Stimulated activated CD8-positive, alpha-beta memory T cell treated with anti-CD3 and anti-CD28 coated beads, Interleukin-7, amount 100 ng/mL, for 24 hours (primary cell): Measurements from ENCODE around the gene SGSH.
A peak's percentile ranks its signal among the peaks of the same experiment; 100 is the strongest.
"Not testable (repeated sequence)": the region's sequence is repeated elsewhere in the genome, so short reads cannot be mapped to it uniquely, and the experiment has no call there.

Experiments used
- DNase-seq: peaks from one replicate; pipeline ENCODE4 v3.0.0-alpha.2; 2020; ENCODE audit warnings: low read depth

The SGSH gene

DNA sequence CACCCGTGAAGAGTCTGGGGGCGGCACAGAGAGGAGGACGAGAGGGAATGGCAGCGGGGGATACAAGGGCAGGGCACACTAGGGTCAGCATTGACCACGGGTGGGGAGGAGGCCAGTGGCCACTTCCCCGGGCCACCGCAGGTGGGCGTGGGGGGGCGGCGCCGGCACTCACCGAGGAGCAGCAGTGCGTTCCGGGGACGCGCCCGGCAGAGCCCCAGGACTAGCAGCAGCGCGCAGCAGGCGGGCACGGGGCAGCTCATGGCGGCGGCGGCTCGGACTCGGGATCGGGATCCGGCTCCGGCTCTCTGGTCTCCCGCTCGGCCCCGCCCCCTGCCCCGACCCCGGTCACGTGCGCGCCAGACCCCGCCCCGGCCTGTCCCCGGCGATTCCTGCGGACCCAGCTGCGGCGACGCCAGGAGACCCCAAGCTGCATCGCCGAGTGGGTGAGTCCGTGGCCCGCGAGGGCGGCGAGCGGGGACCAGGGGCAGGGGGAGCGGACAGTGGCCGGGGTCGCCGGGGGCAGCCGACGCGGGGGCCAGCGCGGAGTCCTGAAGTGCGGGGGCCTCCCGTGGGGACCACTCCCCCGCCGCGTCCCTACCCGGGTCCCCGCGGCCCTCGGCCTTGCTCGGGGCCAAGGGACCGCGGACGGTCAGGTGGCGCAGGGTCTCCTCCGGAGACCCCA is at the start of gene SGSH, which contains the start of gene SLC26A11:
Gene SGSH (minus strand): TSS at position 280 of the 682 bp plus-strand sequence. CDS start 20 bp downstream, at position 260.
Gene SLC26A11 (plus strand): TSS at position 374 of the 682 bp plus-strand sequence. CDS start 1,134 bp downstream, outside the sequence.
- peak; percentile 48 for DNase-seq

DNA sequence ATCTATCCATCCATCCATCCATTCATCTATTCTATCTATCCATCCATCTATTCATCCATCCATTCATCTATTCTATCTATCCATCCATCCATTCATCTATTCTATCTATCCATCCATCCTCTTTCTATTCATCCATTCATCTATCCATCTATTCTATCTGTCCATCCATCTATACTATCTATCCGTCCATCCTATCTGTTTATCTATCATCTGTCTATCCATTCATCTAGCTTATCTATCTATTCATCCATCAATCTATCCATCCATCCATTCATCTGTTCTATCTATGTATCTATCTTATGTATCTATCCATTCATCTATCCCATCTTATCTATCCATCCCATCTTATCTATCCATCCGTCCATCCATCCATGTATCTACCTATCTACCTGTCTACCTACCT is 49.3 kb upstream of the SGSH start:
- DNase-seq, result no peak

DNA sequence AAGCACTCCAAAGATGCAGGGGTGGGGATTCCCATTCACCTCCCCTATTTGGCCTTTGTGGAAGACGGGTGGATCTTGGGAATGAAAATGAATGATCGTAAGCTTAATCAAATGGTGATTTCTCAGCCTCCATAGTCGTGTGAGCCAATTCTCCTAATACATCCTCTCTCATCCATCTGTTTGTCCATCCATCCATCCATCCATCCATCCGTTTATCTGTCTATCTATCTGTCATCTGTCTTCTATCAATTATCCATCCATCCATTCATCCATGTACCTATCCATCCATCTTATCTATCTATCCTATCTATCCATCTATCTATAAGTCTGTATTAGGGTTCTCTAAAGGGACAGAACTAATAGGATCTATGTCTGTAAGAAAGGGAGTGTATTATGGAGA is 48.3 kb upstream of the SGSH start:
- DNase-seq, result no peak

DNA sequence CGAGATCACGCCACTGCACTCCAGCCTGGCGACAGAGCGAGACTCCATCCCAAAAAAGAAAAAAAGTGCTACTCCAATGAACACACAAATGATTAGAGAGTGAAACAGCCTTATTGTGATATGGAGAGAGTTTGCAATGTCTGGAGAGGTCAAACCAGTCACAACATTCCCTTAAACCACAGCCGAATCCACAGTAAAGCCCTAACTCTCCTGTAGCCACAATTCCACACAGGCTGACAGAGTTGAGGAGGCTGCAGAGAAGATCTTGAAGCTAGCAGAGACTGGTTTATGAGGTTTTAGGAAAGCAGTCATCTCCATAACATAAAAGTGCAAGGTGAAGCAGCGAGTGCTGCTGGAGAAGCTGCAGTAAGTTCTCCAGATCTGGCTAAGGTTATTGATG is 47.3 kb upstream of the SGSH start:
- DNase-seq, result no peak

DNA sequence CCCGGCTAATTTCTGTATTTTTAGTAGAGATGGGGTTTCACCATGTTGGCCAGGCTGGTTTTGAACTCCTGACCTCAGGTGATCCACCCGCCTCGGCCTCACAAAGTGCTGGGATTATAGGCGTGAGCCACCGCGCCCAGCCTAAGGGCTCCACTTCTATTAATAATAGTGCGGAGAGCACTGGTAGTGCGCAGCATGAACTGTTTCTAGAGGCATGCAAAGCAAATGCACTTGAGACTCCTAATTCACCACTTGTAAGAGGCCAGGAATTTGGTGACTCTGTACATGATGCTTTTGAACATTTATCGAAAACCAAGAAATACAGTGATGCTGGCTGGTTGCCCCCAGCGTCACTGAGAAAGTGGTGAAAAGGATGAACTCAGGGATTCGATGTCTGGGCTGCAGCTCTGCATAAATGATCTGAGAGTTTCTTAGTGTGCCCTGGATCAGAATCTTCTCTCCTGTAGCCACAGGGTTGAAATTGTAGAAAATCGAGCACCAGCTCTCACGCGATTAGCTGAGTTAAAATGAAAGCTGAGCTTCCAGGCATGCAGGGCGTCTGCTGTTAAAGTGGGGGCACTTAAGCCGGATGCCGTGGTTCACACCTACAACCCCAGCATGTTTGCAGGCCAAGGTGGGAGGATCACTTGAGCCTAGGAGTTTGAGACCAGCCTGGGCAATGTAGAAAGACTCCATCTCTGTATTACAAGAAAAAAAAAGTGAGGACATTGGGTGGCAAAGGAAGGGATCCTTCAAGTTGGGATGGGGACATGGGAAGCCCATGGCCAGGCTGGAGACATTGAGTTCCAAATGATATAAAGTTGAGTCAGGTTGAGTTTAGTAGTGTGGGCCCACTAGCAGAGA is 45.3 kb upstream of the SGSH start:
- no peak for DNase-seq

DNA sequence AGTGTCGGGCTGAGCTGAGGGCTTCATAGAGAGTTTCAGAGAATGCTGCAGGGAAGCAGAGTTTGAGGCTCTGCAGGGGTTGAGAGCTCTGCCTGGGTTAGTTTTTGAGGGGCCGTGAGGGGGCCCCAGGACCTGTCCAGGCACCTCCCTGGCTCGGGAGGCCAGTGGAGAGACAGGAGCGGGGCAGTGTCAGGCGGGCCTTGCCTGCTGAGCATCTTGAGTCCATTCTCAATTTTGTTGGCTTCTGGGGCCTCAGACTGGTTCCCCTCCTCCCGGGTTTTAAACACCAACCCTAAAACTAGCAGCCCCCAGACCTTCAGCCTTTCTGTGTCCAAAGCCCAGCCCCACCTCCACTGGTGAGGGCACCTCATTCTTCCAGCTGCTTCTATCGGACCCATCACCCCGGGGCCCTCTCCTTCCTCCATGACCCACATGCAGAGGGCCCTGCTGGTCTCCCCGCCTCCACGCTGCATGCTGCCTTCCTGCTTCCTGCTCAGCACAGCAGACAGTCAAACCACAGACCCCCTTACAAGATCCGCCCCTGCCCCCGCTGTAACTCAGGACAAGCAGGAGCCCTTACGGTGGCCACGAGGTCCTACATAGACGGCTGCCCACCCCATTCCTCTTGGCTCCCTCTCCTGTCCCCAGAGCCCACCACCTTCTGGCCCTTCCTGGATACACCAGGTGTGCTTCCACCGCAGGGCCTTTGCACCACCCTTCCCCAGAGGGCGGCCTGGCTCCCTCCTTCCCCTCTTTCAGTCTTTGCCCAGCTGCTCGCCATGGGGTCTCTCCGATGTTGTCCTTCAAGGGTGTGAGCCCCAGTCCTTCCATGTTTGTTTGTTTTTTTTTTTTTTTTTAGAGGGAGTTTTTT is 44.3 kb upstream of the SGSH start:
- DNase-seq, result no peak

DNA sequence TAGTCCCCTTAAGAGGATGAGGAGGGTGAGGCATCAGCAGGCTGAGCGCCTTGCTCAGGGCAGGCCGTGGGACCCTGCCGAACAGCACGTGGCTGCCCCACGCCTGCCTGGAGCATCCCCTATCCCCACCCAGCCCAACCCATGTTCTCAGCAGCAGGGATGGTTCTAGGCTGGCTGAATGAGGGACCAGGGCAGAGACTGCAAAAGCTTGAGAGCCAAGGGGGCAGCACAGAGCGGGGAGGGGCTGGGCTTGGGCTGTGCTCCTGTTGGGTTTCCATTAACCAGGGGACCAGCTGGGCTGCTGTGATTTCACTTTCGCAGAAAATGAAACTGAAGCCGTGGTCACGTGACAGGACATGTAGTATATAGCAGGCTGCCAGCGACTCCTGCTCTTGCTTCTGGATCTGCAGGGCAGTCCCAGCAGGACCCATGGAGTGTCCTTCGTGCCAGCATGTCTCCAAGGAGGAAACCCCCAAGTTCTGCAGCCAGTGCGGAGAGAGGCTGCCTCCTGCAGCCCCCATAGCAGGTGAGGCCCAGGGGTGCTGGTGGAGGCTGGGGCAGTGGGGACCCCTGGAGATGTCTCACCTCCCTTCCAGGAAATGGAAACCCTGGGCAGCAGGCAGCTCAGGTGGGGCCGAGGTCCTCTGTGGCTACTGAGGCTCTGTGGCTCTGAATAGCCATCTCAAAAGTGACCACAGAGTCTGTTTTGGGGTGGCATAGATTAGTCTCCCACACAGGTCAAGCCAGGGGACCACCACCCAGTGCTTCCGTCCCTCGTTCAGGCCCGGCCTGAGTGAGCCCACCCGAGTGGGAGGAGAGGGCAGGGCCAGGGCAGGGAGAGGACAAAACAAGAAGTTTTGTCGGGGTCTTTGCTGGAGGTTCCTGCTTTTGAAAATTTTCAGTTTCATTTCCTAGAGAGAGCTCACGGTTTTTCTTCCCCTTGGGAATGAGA is 43.4 kb upstream of the SGSH start:
- DNase-seq, result peak; percentile 76

DNA sequence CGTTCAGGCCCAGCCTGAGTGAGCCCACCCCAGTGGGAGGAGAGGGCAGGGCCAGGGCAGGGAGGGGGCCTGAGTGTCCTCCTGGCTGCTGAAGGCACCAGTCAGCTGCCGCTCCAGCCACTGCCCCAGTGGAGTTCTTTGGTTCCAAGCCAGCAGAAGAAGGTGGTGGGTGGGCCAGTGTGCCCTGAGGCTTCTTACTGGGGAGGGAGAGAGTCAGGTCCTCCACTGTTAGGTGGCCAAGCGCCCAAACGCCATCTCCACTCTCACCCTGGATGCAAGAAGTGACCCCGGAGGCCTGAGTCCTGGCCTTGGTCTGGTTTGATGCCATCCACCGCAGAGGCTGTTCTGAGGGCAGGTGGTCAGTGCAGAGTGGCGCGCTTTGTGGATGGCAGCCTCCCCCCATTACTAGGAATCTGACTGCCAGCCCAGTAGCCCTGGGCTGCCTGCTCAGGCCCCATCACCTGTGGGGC is 42.7 kb upstream of the SGSH start:
- DNase-seq, result no peak

DNA sequence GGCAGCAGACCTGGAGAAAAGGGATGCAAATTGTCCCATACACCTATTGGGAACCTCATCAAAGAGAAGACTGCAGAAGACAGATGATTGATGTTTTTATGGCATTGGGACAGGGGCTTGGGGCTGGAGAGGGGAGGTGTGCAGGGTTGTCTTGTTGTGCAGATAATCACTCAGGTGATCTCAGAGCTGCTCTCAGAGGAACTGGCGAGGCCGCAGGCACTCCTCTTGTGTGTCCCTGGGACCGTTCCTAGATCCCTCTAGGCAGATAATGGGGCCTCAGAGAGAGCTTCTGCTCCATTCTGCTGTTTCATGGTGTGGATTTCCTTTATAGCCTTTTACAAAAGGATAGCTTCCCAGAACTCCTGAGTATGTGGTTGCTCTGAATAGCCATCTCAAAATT is 42.2 kb upstream of the SGSH start:
- DNase-seq, result no peak

DNA sequence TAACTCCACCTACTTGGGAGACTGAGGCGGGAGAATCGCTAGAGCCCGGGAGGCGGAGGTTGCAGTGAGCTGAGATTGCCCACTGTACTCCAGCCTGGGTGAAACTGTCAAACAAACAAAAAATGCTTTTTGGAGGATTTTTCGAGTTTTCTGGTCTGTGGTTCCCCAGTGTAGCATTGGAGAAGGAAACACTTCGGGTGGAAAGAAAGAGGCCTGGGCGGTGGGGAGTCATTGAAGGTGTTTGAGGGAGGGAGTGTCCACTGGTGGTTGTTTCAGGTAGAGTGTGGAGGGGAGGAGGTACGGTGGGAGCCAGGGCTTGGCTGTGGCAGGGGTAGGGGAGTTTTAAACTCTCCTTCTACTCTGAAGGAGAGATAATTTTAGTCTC is 41.8 kb upstream of the SGSH start:
- DNase-seq, result no peak

DNA sequence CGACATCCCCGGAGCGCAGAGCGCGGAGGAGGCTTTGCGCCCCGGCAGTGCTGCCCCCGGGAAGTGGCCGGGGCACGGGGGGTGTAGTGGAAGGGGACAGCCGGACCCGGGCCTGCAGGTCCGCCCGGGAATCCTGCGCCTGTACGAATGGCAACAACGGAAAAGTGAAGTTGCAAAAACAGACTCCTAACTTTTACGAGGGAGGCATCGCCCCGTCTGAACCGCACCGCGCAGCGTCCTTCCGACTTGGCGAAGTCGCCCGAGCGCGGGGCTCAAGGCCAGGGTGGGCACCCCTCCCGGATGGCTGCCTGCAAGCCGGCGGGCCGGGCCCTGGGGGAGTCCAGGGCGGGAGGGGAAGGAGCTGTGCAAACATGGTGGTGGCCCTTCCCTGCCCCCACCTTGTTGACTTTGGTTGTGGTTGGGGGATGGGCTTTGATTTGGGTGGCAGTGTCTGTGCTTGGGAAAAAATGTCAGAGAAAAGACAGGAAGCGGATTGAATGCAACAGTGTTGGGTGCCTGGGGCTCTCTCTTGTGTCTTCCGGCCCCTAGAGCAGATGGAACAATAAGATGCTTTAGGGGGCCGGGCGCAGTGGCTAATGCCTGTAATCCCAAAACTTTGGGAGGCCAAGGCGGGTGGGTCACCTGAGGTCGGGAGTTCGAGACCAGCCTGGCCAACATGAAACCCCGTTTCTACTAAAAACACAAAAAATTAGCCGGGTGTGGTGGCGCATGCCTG is 41.2 kb upstream of the SGSH start:
- DNase-seq, result no peak

DNA sequence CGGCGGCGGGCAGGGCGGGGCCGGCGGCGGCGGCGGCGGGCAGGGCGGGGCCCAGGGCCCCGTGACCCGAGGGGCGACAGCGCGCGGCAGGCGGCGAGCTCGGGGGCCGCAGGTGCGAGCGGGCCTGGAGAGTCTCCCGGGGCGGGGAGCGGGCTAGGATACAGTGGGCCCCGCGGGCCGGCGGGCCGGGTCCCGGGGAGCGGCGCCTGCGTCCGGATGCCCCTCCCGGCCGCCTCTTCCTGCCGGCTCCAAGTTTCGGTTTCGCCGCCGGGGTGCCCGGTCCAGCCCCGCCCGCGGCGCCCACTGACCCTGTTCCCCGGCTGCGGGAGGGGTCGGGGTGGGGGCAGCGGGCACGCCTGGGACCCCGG is 40.6 kb upstream of the SGSH start, which contains the start of gene RNF213:
Gene RNF213 (plus strand): TSS at position 62 of the 368 bp plus-strand sequence. CDS start 2,830 bp downstream, outside the sequence.
- DNase-seq, result no peak

DNA sequence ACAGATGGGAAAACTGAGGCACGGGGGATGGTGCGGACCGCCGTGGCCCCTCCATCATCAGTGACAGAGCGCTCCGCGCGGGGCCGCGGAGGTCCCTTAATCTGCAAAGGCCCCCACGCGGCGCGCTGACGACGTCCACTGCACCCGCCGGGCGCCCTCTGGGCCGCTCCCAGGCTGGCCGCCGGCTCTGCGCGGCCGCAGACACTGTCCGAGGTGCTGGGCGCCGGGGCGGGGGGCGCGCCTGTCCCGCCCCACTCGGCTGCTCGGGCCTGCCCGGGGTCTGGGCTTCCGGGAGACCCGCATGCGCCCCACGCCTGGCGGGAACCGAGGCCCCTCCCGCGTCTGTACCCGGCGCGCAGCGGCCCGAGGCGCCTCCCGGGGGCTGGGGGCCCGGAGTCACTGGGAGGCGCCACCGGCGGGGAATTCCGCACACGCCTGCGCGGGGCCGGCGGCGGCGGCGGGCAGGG is 40.0 kb upstream of the SGSH start:
- no peak for DNase-seq

DNA sequence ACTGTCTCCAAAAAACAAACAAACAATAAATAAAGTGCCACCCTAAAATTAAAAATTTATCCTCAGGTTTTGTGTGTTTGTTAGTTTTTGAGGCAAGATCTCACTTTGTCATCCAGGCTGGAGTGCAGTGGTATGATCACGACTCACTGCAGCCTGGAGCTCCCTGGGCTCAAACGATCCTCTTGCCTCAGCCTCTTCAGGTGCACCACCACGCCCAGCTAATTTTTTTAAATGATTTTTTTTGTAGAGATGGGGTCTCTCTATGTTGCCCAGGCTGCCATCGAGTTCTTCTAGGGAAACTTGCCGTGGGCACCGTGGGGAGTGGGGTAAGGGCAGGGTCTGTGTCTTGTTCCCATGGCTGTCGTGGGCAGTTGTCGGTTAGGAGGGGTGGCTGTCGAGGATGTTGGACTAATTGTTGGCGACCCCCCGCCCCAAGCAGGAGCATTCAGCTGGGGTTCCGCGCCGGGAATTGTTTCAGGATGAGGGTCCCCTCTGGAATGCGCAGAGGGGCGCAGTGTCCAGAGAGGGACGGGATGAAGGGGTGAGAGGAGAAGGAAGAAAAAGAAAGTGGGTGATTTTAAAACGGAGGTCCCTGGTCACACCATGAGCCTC is 39.4 kb upstream of the SGSH start:
- DNase-seq, result no peak

DNA sequence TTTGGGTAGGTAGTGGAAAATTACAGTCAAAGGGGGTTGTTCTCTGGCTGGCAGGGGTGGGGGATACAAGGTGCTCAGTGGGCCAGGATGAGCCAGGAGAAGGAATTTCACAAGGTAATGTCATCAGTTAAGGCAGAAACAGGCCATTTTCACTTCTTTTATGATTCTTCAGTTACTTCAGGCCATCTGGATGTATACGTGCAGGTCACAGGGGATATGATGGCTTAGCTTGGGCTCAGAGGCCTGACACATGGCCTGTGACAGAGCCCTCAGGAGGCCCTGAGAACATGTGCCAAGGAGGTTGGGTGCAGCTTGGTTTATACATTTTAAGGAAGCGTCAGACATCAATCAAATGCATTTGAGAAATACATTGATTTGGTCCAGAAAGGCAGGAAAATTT is 38.2 kb upstream of the SGSH start:
- DNase-seq, result not testable (repeated sequence)

DNA sequence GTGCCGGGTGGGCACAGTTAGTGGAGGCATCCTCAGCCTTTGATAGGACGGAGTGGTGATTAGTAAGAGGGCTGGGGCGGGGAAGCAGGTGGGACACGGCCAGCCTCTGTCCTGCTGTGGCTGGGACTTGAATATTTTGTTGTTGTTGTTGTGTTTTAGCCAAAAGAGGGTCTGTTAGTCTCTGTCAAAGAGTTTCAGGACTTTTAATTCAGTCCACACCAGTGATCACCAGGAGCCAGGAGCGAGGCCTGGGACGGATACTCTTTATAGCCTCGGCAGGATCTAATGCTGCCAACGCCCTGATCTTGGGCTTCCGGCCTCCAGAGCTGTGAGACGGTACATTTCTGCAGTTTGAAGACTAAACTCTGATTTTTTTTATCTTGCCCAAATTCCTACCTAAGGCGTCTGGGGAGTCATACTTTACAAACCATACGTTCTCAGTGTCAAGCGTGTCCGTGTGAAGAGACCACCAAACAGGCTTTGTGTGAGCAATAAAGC is 37.6 kb upstream of the SGSH start:
- DNase-seq, result no peak

DNA sequence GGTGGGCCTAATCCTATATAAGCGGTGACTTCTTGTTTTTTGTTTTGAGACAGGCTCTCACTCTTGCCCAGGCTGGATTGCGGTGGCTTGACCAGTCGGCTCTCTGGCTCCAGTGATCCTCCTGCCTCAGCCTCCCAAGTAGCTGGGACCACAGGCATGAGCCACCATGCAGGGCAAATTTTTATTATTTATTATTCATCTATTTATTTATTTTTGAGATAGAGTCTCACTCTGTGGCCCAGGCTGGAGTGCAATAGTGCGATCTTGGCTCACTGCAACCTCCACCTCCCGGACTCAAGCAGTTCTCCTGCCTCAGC is 35.9 kb upstream of the SGSH start:
- DNase-seq, result no peak

DNA sequence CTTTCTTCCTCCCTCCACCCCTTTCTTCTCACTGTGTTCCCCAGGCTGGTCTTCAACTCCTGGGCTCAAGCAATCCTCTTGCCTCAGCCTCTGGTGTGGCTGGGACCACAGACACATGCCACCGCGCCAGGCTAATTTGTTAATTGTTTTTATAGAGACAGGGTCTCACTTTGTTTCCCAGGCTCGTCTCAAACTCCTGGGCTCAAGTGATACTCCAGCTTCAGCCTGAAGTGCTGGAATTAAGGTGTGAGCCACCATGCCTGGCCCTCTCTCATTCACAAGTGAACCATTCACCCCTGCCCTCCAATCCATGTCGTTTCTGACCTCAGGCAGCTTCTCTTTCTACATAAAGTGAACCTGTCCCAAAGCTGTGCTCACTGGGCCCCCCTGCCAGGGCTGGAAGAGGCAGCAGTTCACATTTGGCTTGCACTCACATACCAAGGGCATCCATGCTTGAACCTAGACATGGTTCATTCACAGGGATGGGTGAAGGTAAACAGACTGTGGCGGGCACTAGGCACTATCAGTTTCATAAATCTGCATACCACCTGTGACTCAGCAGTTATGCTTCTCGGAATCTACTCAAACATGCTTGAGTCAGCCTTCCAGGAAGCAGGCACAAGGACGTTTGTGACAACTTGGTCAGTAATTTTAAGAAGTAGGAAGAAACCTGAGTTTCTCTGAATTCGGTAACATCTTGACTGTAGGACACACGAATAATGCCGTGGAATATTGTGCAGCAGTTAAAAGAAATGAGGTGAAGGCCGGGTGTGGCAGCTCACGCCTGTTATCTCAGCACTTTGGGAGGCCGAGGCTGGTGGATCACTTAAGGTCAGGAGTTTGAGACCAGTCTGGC is 34.5 kb upstream of the SGSH start:
- DNase-seq, result no peak
